Measurements from ENCODE around the gene NSFL1C.

Gene NSFL1C

DNA sequence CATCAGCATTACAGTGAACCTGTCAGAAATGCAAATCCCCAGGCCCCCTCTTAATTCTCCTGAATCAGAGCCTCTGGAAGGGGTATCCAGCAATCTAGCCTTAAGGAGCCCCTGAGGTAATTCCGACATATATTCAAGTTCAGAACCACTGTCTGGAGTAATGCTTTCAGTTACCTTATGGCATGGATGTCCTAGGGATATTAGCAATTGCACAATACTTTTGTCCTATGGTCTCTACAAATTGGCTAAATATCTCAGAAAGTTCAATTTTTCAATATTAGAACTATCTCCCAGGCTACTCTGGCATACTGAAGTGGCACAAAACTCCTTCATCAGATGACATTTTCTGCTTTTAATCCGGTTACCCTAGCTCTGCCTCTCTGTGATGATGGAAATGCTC, 6.4 kb downstream of the NSFL1C start:
- DNase-seq (ENCODE audit: low read depth) = no peak

DNA sequence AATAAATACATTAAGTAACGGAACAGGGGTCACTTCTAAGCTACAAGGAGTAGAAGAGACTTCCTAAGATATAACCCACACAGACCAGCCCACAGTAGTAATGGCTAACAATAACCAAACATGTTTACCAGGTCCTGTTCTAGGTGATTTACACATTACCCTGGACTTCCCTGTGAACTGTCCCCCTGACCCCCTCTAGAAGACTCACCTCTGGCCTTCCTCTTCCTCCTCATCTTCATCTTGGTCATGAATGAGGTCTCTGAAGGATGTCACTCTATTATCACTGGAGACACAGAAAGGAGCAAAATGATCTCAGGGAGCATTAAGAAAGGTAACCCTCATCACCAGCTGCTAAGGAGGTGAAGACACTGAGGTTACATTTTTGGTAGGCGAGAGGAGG, 8.7 kb downstream of the NSFL1C start:
- no peak for DNase-seq (ENCODE audit: low read depth)

DNA sequence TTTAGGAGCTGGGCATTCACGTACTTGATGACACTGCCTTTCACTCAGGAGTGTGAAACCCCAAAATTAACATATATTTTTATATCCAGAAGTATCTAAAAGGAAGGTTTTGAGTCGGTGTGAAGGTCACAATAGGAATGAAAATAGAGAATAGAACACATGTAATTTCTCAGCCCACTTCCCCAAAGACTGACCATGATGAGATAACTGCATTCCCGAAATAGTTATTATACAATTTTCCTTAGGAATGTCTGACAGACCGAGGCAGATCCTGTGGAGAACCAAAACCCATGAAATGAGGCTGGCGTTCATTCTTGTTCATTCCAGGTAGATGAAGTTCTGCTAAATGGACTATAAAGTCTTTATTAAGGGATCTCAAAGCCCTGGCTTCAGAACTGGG, 10.3 kb downstream of the NSFL1C start:
- no peak for DNase-seq (ENCODE audit: low read depth)

DNA sequence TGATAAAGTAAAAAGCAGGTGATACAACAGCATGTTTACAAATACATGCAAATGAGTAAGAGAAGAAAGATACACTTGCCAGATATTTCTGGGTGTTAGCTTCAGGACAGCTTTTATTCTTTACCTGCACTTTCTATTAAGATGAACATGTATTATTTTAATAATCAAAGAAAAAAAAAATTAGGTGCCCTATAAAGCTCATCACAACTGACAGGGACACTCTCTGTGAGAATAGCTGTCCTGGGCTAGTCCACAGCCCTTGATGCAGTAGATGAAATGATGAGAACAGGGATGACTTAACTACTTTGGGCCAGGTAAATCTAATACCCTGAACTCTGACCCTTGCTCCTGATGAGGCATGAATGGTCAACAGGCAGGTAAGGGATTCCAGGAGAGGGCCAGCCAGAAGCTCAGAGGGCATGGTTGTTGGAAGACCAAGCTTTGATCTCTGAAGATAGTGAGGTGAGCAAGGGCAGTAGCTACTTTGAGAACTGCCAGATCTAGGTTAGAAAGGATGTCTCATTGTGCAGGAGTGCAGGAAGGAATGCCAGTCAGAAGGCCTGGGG, 15.6 kb downstream of the NSFL1C start:
- DNase-seq (ENCODE audit: low read depth) = no peak

DNA sequence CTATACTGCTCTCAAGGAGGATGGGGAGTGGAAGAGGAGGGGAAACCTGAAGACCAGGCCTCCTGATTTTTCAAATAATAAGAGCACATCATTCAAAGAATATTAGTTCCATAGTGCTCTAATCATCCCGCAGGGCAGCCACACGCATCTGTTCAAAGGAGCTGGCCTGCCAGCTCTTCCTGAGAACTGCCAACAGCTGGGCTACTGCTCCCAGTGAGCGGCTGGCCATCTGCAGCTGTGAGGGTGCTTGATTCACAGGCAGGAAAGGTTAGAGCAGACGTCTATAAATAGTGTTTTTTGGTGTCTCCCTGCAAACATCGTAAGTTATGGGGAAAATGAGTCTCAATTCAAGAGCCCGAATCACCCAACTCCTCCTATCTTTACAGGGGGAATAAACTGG, 17.3 kb downstream of the NSFL1C start:
- no peak for DNase-seq (ENCODE audit: low read depth)

DNA sequence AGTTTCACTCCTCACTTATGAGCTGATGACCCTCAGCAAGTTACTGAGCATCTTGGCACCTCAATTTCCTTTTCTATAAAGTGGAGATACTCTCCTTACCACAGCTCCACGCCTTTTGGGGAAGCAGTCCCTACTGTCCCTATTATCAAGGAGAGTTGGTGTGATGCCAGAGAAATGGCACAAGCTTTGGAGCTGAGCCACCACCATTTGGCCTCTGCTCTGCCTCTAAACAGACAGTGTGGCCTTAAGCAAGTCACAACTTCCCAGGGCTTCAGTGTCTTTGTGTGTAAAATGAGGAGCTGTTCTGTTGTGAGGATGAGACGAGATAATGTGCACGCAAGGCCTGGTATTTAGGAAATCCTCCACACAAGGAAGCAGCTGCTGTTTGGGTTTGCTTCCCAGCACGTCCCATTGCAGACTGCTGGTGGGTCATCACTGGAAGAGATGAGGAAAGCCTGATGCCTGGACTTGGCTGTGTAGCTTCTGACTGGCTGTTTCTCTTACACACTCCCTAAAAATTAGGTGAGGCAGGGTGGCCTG, 18.5 kb downstream of the NSFL1C start:
- DNase-seq (ENCODE audit: low read depth) = no peak

DNA sequence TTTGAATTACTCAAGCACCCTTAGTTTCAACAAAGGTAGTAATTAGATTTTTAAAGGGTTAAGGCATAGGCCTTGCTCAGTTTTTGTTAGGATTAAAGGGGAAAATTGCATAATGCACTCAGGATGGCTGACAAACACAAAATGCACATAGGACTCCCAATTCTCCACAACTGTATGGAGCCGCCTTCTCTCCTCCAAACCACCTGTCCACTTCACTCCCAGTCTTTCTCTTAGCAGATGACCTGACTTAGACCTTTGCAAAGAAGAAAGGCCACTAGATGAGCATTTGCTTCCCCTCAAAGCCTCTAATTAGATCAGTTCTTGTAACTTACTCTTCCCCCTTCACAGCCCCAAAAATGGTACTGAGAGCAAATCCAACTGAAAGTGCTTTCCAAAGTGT, 20.1 kb downstream of the NSFL1C start:
- no peak for DNase-seq (ENCODE audit: low read depth)

DNA sequence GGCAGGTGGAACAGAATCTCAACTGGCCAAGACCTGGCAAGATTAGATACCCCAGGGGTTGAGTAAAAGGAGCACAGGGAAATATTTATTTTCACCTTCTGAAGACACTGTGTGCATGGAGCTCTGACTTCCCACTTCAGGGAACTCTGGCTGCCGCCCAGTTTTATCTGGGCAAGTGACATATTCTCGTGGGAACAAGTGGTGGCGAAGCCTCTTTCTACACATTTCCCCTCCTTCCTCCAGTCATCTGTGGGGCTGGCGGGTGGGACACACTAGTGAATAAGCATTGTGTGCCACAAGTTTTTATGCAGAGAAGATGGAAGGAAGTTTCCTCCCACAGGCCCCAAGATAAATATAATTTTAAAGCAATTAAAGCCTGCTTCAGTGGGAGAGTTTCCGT, 23.6 kb downstream of the NSFL1C start:
- no peak for DNase-seq (ENCODE audit: low read depth)

DNA sequence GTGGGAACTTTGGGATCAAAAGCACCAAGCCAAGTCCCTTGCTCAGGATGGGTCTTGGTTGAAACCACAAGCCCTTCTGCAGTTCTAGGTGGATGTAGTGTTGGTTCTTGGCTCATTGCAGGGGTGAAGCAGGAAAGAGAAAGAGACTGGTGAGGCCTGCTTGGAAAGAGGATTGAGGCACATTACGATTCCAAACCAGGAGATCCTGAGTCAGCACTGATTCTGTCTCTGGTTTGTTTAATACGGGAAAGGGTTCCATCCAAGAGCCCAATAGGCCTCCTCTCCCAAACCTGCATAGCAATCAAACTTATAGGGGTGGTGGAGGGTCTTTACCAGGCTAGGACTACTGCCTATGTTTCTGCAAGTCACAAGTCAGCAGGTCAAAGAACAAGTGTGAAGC, 24.3 kb downstream of the NSFL1C start:
- DNase-seq (ENCODE audit: low read depth) = no peak

DNA sequence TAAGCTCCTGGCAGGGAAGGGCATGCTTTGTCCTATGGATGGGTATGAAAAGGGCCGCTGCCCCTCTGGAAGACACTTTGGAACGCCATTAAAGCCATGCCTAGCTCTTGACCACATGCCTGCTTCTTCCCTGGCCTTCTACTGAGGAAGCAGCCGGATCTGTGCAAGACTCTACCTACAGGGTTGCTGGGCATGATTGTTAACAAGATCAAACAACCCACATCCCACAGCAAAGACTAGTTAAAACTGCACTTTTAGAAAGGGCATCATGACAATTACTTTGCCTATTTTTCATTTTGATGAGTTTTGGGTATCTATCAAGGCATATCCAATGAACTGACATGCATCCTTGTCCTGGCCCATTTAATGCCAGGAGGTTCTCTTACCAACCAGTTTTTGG, 25.5 kb downstream of the NSFL1C start:
- DNase-seq (ENCODE audit: low read depth) = no peak

DNA sequence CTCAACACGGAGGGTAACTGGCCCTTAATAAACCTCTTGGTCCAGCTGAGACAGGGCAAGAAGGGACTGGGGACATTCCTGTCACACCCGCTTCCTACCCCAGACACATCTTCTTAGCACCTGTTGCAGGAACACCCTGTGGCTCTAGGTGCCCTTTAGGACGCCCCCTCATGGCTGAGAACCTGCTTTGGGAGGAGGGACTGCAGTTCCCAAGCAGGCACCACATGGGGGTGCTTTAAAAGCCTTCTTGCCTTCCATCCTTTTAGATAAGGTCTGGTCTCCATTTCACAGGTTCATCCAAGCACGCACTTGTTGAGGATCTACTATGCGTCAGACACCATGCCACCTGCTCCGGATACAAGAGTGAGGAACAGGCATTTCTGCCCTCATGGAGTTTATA, 26.6 kb downstream of the NSFL1C start:
- DNase-seq (ENCODE audit: low read depth) = no peak

DNA sequence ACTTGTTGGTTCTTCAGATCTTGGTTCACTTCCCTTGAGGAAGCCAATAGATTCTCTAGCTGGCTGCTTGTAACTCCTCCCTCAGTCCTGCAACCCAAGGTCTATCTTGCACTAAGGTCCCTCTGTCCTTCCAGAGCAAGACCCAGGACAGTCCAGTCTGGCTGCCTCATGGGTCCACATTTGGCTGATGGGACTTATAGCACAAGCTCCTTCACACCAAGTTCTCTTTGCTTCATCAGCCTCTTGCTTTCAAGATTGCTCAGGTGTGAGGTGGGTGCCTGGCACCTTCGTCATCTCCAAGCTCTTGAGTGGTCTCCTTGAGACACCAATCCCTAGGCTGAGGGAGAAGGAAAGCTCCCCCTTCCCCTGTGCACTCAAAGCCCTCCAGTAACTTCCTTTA, 28.3 kb downstream of the NSFL1C start:
- DNase-seq (ENCODE audit: low read depth) = no peak

DNA sequence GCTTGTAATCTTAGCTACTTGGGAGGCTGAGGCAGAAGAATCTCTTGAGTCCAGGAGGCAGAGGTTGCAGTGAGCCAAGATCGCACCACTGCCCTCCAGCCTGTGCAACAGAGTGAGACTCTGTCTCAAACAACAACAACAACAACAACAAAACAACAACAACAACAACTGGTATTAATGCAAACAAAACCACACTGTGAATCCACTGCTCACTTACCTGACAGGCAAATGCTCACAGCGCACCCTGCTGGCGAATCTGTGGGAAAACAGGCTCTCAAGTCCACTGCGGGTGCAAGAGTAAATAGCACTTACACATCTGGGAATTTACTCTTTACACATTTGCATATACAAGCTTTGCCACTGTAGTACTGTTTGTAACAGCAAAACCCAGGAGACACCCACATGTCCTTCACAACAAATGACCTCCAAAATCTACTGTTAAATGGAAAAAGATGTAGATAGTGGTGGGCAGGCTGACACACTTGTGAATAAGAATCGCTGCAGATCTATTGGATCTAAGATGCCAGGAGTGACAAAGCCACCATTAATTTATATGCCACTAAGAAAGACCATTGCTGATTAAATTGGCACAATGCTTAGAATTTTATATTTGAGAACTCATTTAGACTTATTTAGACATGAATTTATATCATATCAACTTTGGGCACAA, 29.3 kb downstream of the NSFL1C start:
- peak; percentile 83 for DNase-seq (ENCODE audit: low read depth)

DNA sequence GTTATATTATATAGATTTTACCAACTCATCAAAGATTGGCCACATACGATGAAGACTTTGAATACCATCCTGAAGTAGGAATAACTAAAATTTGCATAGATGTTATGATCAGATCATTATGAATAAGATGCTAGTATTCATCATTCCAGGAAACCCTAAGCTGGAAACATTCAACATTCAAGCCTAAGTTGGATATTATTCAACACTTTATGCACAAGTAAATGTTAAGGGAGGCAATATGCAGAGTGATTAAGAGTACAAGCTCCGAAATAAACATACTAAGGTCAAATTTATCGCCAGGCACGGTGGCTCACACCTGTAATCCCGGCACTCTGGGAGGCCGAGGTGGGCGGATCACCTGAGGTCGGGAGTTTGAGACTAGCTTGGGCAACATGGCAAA, 30.4 kb downstream of the NSFL1C start:
- DNase-seq (ENCODE audit: low read depth) = no peak

DNA sequence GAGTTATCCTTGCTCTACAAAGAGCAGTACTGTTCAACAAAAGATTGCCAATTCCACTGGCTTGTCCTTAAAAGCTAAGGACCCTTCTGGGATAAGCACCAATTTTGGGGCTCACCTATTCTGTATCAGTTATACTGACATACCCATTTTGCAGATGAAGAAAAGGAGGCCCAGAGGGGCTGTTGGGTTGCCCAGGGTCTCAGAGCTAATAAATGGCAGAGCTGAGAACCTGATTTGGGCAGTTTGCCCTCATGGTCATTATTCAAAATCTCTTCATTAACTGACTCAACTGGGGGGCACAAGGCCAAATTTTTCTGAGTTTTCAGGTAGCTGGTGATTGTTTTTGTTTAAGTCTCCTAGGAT, 31.3 kb downstream of the NSFL1C start:
- DNase-seq (ENCODE audit: low read depth) = no peak

DNA sequence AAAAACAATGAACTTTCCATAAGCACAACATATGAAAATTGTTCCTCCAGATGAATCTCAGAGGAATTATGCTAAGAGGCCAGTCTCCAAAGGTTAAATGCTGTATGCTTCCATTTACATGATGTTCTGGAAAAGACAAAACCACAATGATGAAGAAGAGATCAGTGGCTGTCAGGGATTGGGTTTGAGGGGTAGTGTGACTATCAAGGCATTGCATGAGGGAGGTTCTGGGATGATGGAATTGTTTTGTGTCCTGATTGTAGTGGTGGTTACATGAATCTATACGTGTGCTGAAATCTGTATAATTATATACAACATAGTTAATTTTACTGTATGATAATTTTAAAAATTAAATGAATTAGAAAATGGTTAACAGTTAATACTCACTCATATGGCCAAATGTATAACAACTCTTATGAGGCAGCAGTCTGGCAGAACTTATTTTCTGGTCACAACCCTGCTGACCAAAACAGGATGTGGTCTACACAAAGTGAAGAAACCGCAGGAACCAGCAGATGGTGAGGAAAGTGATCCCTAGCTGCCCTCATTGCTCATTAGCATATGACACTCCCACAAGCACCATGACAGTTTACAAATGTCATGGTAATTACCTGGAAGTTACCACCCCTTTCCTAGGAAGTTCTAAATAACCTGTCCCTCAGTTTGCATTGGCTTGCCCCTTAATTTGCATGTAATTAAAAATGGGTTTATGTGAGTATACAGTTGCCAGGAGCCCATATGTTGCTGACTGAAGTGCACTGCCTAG, 31.9 kb downstream of the NSFL1C start:
- peak; percentile 49 for DNase-seq (ENCODE audit: low read depth)

DNA sequence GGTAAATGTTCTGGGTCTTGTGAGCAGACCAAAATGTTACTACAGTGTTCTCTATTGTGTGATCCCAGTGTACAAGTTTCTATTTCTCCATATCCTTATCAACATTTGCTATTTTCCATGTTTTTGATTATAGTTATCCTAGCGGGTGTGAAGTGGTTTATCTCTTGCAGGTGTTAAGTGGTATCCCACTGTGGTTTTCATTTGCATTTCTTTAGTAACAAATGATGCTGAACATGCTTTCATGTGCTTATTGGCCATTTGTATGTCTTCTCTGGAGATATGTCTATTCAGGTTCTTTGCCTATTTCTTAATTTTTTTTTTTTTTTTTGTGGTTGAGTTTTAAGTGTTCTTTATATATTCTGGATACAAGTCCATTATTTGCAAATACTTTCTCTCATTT, 35.5 kb downstream of the NSFL1C start:
- no peak for DNase-seq (ENCODE audit: low read depth)

DNA sequence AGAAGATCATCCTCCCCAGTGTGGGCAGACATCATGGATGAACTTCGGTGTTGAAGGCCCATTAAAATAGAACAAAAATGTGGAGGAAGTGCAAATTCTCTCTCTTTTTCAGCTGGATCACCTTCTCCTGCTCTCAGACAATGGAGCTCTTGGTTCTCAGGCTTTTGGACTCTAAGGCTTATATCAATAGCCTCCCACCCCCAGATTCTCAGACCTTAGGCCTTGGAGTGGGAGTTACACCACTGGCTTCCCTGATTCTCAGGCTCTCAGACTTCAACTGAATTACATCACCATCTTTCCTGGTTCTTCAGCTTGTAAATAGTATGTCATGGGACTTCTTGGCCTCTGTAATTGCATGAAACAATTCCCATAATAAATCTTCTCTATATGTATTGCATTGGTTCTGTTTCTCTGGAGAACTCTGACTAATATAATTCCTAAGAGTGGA, 36.6 kb downstream of the NSFL1C start:
- DNase-seq (ENCODE audit: low read depth) = no peak

DNA sequence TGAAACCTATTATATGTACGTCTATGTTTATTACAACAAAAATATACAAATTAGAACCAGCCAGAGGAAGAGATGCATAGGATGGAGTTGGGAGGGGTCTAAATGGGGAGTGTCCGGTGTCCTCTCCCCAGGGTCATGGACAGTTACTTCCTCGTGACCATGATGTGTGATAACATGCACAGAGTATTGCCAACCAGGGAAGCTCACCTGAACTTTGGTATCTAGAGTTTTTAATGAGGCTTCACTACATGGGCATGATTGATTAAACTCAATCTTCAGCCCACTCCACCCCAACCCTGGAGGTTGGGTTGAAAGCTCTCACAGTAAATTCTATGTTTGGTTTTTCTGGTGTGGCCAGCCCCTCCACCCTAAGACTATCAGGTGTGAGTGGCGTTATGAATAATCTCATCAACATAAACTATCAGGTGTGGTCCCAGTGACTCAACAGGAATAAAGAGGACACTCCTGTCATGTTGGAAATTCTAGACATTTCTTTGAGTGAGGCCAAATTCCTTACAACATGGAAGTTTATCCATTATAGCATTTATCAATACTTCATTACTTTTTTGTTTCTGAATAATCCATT, 37.4 kb downstream of the NSFL1C start:
- no peak for DNase-seq (ENCODE audit: low read depth)

DNA sequence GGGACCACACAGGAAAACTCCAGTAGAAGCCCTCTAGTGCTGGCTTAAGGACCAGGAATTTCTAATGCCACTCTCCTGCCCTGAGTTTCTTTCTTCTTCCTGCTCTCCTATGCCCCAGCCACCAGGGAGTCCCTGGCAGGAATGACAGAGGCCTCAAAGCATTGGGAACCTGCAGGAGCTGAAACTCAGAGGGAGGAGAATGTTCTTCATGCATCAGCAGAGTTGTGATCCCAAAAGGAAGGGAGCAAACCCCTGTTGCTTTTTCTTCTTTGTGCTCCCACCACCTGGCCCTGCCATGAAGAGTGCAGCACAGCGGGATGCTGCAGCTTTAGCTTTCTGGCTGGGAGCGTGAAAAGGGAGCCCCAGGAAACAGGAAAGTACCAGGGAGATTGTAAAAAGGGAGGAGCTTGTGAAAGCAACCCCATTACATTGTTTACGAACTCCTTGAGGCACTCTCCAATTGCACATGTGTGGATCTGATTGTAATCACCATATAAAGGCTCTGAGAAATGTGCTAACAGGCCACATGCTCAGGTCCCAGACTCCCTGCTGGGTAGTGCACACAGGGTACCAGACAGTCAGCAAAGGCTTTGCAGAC, 39.1 kb downstream of the NSFL1C start:
- DNase-seq (ENCODE audit: low read depth) = no peak

DNA sequence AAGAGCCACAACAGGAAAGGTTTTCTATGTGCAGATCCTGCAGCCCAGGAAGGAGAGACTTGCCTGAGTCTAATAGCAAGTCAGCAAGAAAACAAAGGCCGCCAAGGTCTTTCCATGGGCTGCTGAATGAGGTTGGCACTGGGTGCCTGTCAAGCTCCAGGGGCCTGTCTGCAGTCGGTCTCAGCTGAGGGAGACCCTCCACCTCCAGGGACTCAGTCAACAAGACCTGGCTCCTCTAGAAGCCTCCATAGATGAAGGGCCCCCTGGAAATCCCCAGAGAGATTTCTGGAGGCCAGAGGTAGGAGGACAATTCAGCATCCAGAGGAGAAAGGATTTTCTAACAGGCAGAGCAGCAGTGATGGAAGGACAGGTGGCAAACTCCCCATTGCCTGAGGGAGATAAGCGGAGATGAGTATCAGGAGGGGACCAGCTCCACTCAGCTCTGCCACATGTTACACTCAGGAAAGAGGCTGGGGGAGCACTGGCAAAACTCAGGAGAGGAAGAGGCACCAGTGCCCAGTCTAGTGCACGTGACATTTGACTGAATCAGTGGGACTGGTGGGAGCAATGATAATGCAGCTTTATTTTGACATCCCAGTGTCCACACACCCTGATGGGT, 40.3 kb downstream of the NSFL1C start:
- no peak for DNase-seq (ENCODE audit: low read depth)

DNA sequence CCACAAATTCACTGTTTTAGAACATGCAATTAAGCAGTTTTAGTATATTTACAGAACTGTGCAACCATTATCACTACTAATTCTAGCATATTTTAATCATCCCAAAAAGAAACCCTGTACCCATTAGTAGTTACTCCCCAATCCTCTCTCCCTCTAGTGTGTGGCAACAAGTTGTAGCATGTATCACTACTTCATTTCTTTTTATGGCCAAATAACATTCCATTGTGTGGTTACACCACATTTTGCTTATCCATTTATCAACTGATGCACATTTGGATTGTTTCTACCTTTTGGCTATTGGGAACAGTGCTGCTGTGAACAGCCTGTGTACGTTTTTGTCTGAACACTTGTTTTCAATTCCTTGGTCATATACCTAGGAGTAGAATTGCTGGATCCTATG, 42.3 kb downstream of the NSFL1C start:
- DNase-seq (ENCODE audit: low read depth) = no peak
